IMR-90 (cell line): ENCODE results near the gene SLC25A22. TPM values are rescaled to one million over a fixed set of nuclear protein-coding genes. Genes with fewer than 3 reads are reported as not detected.

Experiments
- ATAC-seq: fragments of 200-7000 bp; cut with Tn5 transposase; 2 replicates; pipeline ENCODE4 v1.9.1; 2020; ENCODE audit warnings: low read depth, mild to moderate bottlenecking, moderate library complexity
- BruUV-seq: library from RNA; stranded (reverse); fragments of 400-500 nt; replicated peaks from 2 replicates; lab custom pipeline; 2021; lab: Mats Ljungman, UMichigan
- CTCF ChIA-PET: fragments of 300-600 bp; formaldehyde crosslinking; extraction: SDS; loops from one replicate; lab custom pipeline; 2021; ENCODE audit warnings: antibody characterized with exemption; lab: Yijun Ruan, JAX
- POLR2A ChIA-PET: fragments of 300-600 bp; sonication (Branson Sonifier 250); formaldehyde crosslinking; loops from one replicate; lab custom pipeline; 2022; ENCODE audit warnings: antibody characterized with exemption; ENCODE audit not compliant: unreplicated experiment; lab: Charles Lee
- DNase-seq: peaks from one replicate; pipeline ENCODE4 v3.0.0; 2013
- H2AFZ ChIP-seq: replicated peaks from 2 replicates; pipeline ENCODE3; 2013; ENCODE audit warnings: low read length, mild to moderate bottlenecking; ENCODE audit not compliant: poor library complexity
- H2AK5ac ChIP-seq: 2 replicates; pipeline ENCODE4 v1.6.1; 2013; ENCODE audit warnings: low read depth, low read length, inconsistent platforms
- H2AK9ac ChIP-seq: replicated peaks from 2 replicates; pipeline ENCODE3; 2013; ENCODE audit warnings: mild to moderate bottlenecking, low read depth, low read length, moderate library complexity; ENCODE audit not compliant: poor library complexity
- H2BK120ac ChIP-seq: 2 replicates; pipeline ENCODE4 v1.6.1; 2013; ENCODE audit warnings: low read depth, low read length, inconsistent platforms
- H2BK15ac ChIP-seq: 3 replicates; pipeline ENCODE4 v1.6.1; 2013; ENCODE audit warnings: low read depth, low read length, inconsistent platforms
- H2BK20ac ChIP-seq: 2 replicates; pipeline ENCODE4 v1.6.1; 2013; ENCODE audit warnings: low read depth, mild to moderate bottlenecking, inconsistent platforms, low read length, moderate library complexity
- H2BK5ac ChIP-seq: 2 replicates; pipeline ENCODE4 v1.6.1; 2013; ENCODE audit warnings: mild to moderate bottlenecking, low read depth, low read length, inconsistent platforms; ENCODE audit not compliant: poor library complexity, severe bottlenecking
- H3K14ac ChIP-seq: replicated peaks from 2 replicates; pipeline ENCODE4 v1.6.1; 2013; ENCODE audit warnings: low read depth, low read length, inconsistent platforms
- H3K18ac ChIP-seq: 2 replicates; pipeline ENCODE4 v1.6.1; 2013; ENCODE audit warnings: low read depth, low read length, control low read depth
- H3K23ac ChIP-seq: 2 replicates; pipeline ENCODE4 v1.6.1; 2013; ENCODE audit warnings: low read depth, low read length, inconsistent platforms
- H3K27ac ChIP-seq: 2 replicates; pipeline ENCODE4 v1.5.1; 2013; ENCODE audit warnings: mild to moderate bottlenecking, control low read depth, low read length; ENCODE audit not compliant: insufficient read depth
- H3K27me3 ChIP-seq: 2 replicates; pipeline ENCODE4 v1.6.1; 2013; ENCODE audit warnings: low read length; ENCODE audit not compliant: control insufficient read depth, insufficient read depth
- H3K36me3 ChIP-seq: 2 replicates; pipeline ENCODE4 v1.6.1; 2013; ENCODE audit warnings: low read length, mixed read lengths; ENCODE audit not compliant: control insufficient read depth, insufficient read depth
- H3K4ac ChIP-seq: 2 replicates; pipeline ENCODE4 v1.6.1; 2013; ENCODE audit warnings: low read depth, low read length, inconsistent platforms
- H3K4me1 ChIP-seq: 2 replicates; pipeline ENCODE4 v1.6.1; 2013; ENCODE audit warnings: low read length, mixed read lengths; ENCODE audit not compliant: control insufficient read depth, insufficient read depth
- H3K4me2 ChIP-seq: 2 replicates; pipeline ENCODE4 v1.6.1; 2013; ENCODE audit warnings: low read depth, mild to moderate bottlenecking, control low read depth, low read length, moderate library complexity
- H3K4me3 ChIP-seq: 2 replicates; pipeline ENCODE4 v1.5.1; 2013; ENCODE audit warnings: low read depth, mild to moderate bottlenecking, control low read depth, low read length, moderate library complexity; ENCODE audit not compliant: insufficient read depth
- H3K56ac ChIP-seq: 2 replicates; pipeline ENCODE4 v1.6.1; 2013; ENCODE audit warnings: low read length, inconsistent platforms; ENCODE audit not compliant: insufficient read depth; ENCODE audit errors: extremely low read depth
- H3K79me1 ChIP-seq, 2 experiments: 2 replicates each; pipeline ENCODE4 v1.6.1; 2013; ENCODE audit warnings: low read length in 2 of 2, inconsistent platforms in 1 of 2, low read depth in 1 of 2
- H3K9ac ChIP-seq: 2 replicates; pipeline ENCODE4 v1.6.1; 2013; ENCODE audit warnings: low read depth, low read length, control low read depth
- H3K9me1 ChIP-seq: 2 replicates; pipeline ENCODE4 v1.6.1; 2013; ENCODE audit warnings: low read length, inconsistent platforms; ENCODE audit not compliant: insufficient read depth
- H3K9me3 ChIP-seq: 2 replicates; pipeline ENCODE4 v1.6.1; 2013; ENCODE audit warnings: low read length; ENCODE audit not compliant: control insufficient read depth, insufficient read depth
- H4K20me1 ChIP-seq: 2 replicates; pipeline ENCODE4 v1.6.1; 2013; ENCODE audit warnings: low read length, inconsistent platforms; ENCODE audit not compliant: insufficient read depth
- H4K5ac ChIP-seq: 2 replicates; pipeline ENCODE4 v1.6.1; 2013; ENCODE audit warnings: mild to moderate bottlenecking, low read depth, low read length, control low read depth
- H4K8ac ChIP-seq, 2 experiments: 2 replicates each; pipeline ENCODE4 v1.6.1; 2013; ENCODE audit warnings: low read depth in 2 of 2, low read length in 2 of 2, control low read depth in 1 of 2, inconsistent platforms in 1 of 2
- H4K91ac ChIP-seq: 2 replicates; pipeline ENCODE4 v1.6.1; 2013; ENCODE audit warnings: low read depth, low read length, inconsistent platforms; ENCODE audit not compliant: insufficient read depth
- BHLHE40 ChIP-seq: fragments of 150-350 bp; IDR thresholded peaks from 2 replicates; pipeline ENCODE4 v1.6.1; 2016; ENCODE audit warnings: mild to moderate bottlenecking, low read depth, low read length
- CEBPB ChIP-seq: IDR thresholded peaks from 2 replicates; pipeline ENCODE4 v1.6.1; 2012; ENCODE audit warnings: low read depth, low read length, improper control_type of control experiment
- CTCF ChIP-seq: conservative IDR thresholded peaks from 2 replicates; pipeline ENCODE4 v1.5.1; 2012; ENCODE audit warnings: mild to moderate bottlenecking, low read depth, low read length, improper control_type of control experiment
- ELK1 ChIP-seq: fragments of 150-350 bp; IDR thresholded peaks from 2 replicates; pipeline ENCODE4 v1.6.1; 2016; ENCODE audit warnings: low read depth, mild to moderate bottlenecking, low read length, moderate library complexity, borderline replicate concordance
- MAFK ChIP-seq: IDR thresholded peaks from 2 replicates; pipeline ENCODE4 v1.6.1; 2012; ENCODE audit warnings: low read depth, low read length, improper control_type of control experiment
- MXI1 ChIP-seq: IDR thresholded peaks from 2 replicates; pipeline ENCODE4 v1.6.1; 2012; ENCODE audit warnings: low read depth, mild to moderate bottlenecking, low read length, moderate library complexity, borderline replicate concordance
- NFE2L2 ChIP-seq: fragments of 150-350 bp; IDR thresholded peaks from 2 replicates; pipeline ENCODE4 v1.6.1; 2016; ENCODE audit warnings: low read depth, mild to moderate bottlenecking, low read length
- USF2 ChIP-seq: fragments of 150-350 bp; IDR thresholded peaks from 2 replicates; pipeline ENCODE4 v1.6.1; 2017; ENCODE audit warnings: mild to moderate bottlenecking, antibody characterized with exemption, low read length, low read depth
- WGBS, 2 experiments: methylation state at CpG; one replicate each; pipeline versions ENCODE4 v1.1.5 to v1.1.7; 2013; ENCODE audit warnings: missing lambda C conversion rate in 2 of 2; ENCODE audit not compliant: insufficient read length in 1 of 2; ENCODE audit errors: extremely low coverage in 2 of 2; 5-methylcytosine and 5-hydroxymethylcytosine counted together
- dilution Hi-C: fragments of 300-500 bp; cut with HindIII; formaldehyde crosslinking; loops from one replicate; pipeline ENCODE4 v1.14.3; 2018; ENCODE audit warnings: low sequenced_read_pairs; ENCODE audit not compliant: unreplicated experiment
- in situ Hi-C: fragments of 300-500 bp; cut with MboI; formaldehyde crosslinking; loops from 3 replicates; pipeline ENCODE4 v1.14.3; 2019; ENCODE audit warnings: low sequenced_read_pairs, inconsistent platforms, mixed read lengths
- intact Hi-C: fragments of 100-400 bp; cut with micrococcal nuclease; formaldehyde crosslinking; loops from 2 replicates; pipeline ENCODE4 v1.10.0; 2022
- polyA plus RNA-seq, 3 experiments: library from polyadenylated mRNA; depleted of rRNA; stranded (reverse); fragments of >200 nt; gene quantifications; 2 replicates each; pipeline ENCODE4 v1.2.3, GENCODE V29; 2012; ENCODE audit warnings: low replicate concordance in 1 of 3
- total RNA-seq: library from RNA; depleted of rRNA; stranded (reverse); fragments of >200 nt; gene quantifications from 2 replicates; pipeline ENCODE4 v1.2.3, GENCODE V29; 2012

The SLC25A22 gene
- total and polyA plus RNA-seq, 2 of the 4 experiments (the other 2 are of a cell fraction) = 8.2 to 41.3 TPM

DNA sequence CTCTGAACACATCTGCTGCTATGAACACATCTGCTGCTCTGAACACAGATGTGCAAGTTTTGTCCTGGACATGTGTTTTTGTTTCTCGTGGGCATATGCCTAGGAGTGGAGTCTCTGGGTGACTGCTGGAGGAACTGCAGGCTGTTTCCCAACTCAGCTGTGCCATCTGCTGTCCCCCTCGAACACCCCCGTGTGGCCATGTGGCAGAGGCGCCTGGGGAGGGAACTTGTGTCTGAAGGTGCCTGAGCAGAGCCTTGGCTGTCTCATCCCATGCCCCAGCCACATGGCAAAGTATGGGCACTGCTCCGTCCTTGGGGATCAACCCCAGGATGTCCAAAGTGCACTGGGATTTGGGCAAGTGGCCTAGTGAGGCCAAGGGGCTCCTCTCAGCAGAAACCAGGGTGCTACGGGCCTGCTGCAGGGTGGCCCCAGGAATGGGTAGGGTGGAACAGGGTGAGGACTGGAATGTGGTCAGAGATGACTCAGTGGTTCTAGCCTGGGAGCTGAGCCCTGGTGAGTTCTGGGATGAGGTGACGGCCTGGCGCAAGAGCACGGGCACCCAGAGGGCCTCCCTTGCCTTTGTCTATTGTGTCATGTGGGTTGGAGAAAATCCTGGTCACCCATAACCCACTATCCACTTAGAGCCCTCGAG lies 35.5 kb downstream of the SLC25A22 start:
- no peak overlapping the region for H2BK20ac ChIP-seq
- dilution Hi-C loops (no loop called here), intact Hi-C loops (no loop called here), in situ Hi-C loops (no loop called here)
- peaks cover 3% of the 10 kb centered on the region; the same call in 1 of the 2 replicates for H3K9me1 ChIP-seq
- no peaks in the 10 kb centered on the region for H3K9me3 ChIP-seq
- H3K4me3 ChIP-seq = no peak overlapping the region
- H2AFZ ChIP-seq = no peak overlapping the region
- no peak overlapping the region for H3K4me2 ChIP-seq
- H3K4me1 ChIP-seq = peaks cover 5% of the 10 kb centered on the region
- no peaks in the 10 kb centered on the region for H3K27me3 ChIP-seq
- H3K18ac ChIP-seq = no peak overlapping the region
- H2AK5ac ChIP-seq = 0 out of 2 replicates have a peak overlapping the region, but pooled peaks have one; percentile 11
- H3K9ac ChIP-seq = no peak overlapping the region
- POLR2A ChIA-PET = interaction anchor here (0.6 kb wide), 1 partner anchor 34 kb away, joined by 4 read pairs; no protein-coding TSS in a partner anchor
- no peak overlapping the region for H3K23ac ChIP-seq
- no peak overlapping the region for H4K8ac ChIP-seq
- no peak overlapping the region for H4K5ac ChIP-seq
- H2BK15ac ChIP-seq = no peak overlapping the region
- TF ChIP-seq MAFK = no peak
- TF ChIP-seq USF2 = peak; percentile 16; the same call in 1 of the 2 replicates
- TF ChIP-seq CEBPB = peak; percentile 83
- peak; percentile 40; the same call in 1 of the 2 replicates for TF ChIP-seq NFE2L2
- TF ChIP-seq BHLHE40 = peak; percentile 10; the same call in 1 of the 2 replicates
- TF ChIP-seq CTCF = peak; percentile 25; the same call in 1 of the 2 replicates
- TF ChIP-seq ELK1 = no peak
- peak; percentile 9; the same call in 1 of the 2 replicates for TF ChIP-seq MXI1
- H3K27ac ChIP-seq = no peak overlapping the region
- DNase-seq = peak; percentile 74
- 62% methylated on average over 2 of the region's 10 CpGs; no CpG with 5 or more reads in 1 of the 2 experiments for WGBS, 2 experiments
- H3K14ac ChIP-seq = 0 out of 2 replicates have a peak overlapping the region, but pooled peaks have one; percentile 11
- H2AK9ac ChIP-seq = peak overlapping the region; percentile 71
- peaks cover 43% of the 10 kb centered on the region for H4K20me1 ChIP-seq
- H3K4ac ChIP-seq = no peak overlapping the region
- ATAC-seq = peak; percentile 62
- peaks cover 6 to 45% of the 10 kb centered on the region in 2 experiments for H3K79me1 ChIP-seq
- H2BK120ac ChIP-seq = no peak overlapping the region
- CTCF ChIA-PET = no interaction called here
- H4K91ac ChIP-seq = no peak overlapping the region
- no peak overlapping the region for H3K56ac ChIP-seq
- BruUV-seq = no TSS peak
- peak overlapping the region; percentile 51 for H2BK5ac ChIP-seq
- peaks cover 69% of the 10 kb centered on the region for H3K36me3 ChIP-seq
